GM12878 (cell line): ENCODE measurements around the gene MIPOL1. TPM values are rescaled to one million over a fixed set of nuclear protein-coding genes. Genes with fewer than 3 reads are reported as not detected.

Experiments used
- ATAC-seq: fragments of 200-7000 bp; cut with Tn5 transposase; 3 replicates; pipeline ENCODE4 v1.9.1; 2020; ENCODE audit warnings: mild to moderate bottlenecking, moderate library complexity
- BruUV-seq: library from RNA; stranded (reverse); fragments of 400-500 nt; replicated peaks from 2 replicates; lab custom pipeline; 2021; lab: Mats Ljungman, UMichigan
- CTCF ChIA-PET: fragments of 300-600 bp; sonication (Branson Sonifier 250); formaldehyde crosslinking; extraction: SDS; loops from one replicate; lab custom pipeline; 2021; ENCODE audit warnings: inconsistent platforms; lab: Yijun Ruan, JAX
- POLR2A ChIA-PET: fragments of 350-600 bp; formaldehyde crosslinking; extraction: SDS; loops from one replicate; lab custom pipeline; 2021; ENCODE audit warnings: inconsistent platforms; lab: Charles Lee
- RAD21 ChIA-PET: fragments of 300-600 bp; sonication (Branson Sonifier 250); formaldehyde crosslinking; loops from one replicate; lab custom pipeline; 2023; ENCODE audit warnings: antibody characterized with exemption; ENCODE audit not compliant: unreplicated experiment; lab: Charles Lee
- SMC1A ChIA-PET: fragments of 300-600 bp; sonication (Branson Sonifier 250); formaldehyde crosslinking; loops from one replicate; lab custom pipeline; 2023; ENCODE audit not compliant: unreplicated experiment, uncharacterized antibody; lab: Charles Lee
- DNase-seq: peaks from one replicate; pipeline ENCODE4 v3.0.0-alpha.2; 2011; ENCODE audit warnings: low read depth, low spot score
- FAIRE-seq: peaks from 3 replicates; lab custom pipeline; 2011; peaks lifted over from hg19 to GRCh38; lab: Jason Lieb, UNC
- H2AFZ ChIP-seq: 2 replicates; pipeline ENCODE4 v1.6.0; 2011; ENCODE audit warnings: low read depth, low read length, control low read depth; ENCODE audit not compliant: control insufficient read depth
- H3K27ac ChIP-seq: 2 replicates; pipeline ENCODE4 v1.5.1; 2011; ENCODE audit warnings: control low read depth; ENCODE audit not compliant: control insufficient read depth, insufficient read depth
- H3K27me3 ChIP-seq, 2 experiments: replicated peaks in 1 of 2; 2 replicates each; pipeline versions ENCODE4 v1.6.0 to v1.6.1; 2011; ENCODE audit warnings: low read length in 1 of 2; ENCODE audit not compliant: control insufficient read depth in 2 of 2, insufficient read depth in 2 of 2
- H3K36me3 ChIP-seq, 2 experiments: 2 replicates each; pipeline ENCODE4 v1.5.1; 2011; ENCODE audit warnings: low read length in 1 of 2; ENCODE audit not compliant: control insufficient read depth in 2 of 2, insufficient read depth in 2 of 2
- H3K4me1 ChIP-seq: 2 replicates; pipeline ENCODE4 v1.6.1; 2011; ENCODE audit warnings: mild to moderate bottlenecking, low read length, moderate library complexity, mixed read lengths; ENCODE audit not compliant: control insufficient read depth, insufficient read depth
- H3K4me2 ChIP-seq: 2 replicates; pipeline ENCODE4 v1.6.0; 2011; ENCODE audit warnings: control low read depth; ENCODE audit not compliant: control insufficient read depth, insufficient read depth
- H3K4me3 ChIP-seq: fragments of 200-600 bp; sonication (generic); 2 replicates; pipeline ENCODE4 v1.5.1; 2016
- H3K79me2 ChIP-seq: 2 replicates; pipeline ENCODE4 v1.6.0; 2011; ENCODE audit warnings: low read length; ENCODE audit not compliant: control insufficient read depth, insufficient read depth
- H3K9ac ChIP-seq: 2 replicates; pipeline ENCODE4 v1.8.0; 2011; ENCODE audit warnings: low read length, control low read depth, mixed read lengths; ENCODE audit not compliant: control insufficient read depth, insufficient read depth
- H3K9me3 ChIP-seq: replicated peaks from 3 replicates; pipeline ENCODE4 v1.5.1; 2011; ENCODE audit warnings: mild to moderate bottlenecking, low read length; ENCODE audit not compliant: control insufficient read depth, insufficient read depth
- H4K20me1 ChIP-seq: 2 replicates; pipeline ENCODE4 v1.6.0; 2011; ENCODE audit not compliant: control insufficient read depth, insufficient read depth
- CTCF ChIP-seq, 3 experiments: IDR thresholded peaks in 2 of 3; conservative IDR thresholded peaks in 1 of 3; 2 replicates each; pipeline ENCODE4 v1.5.1; 2011; ENCODE audit warnings: low read depth in 3 of 3, low read length in 3 of 3, mild to moderate bottlenecking in 3 of 3, control low read depth in 2 of 3, moderate library complexity in 2 of 3, inconsistent platforms in 1 of 3, mixed read lengths in 1 of 3; ENCODE audit not compliant: control insufficient read depth in 2 of 3, insufficient read depth in 1 of 3; ENCODE audit errors: extremely low read depth in 1 of 3
- RAD21 ChIP-seq: IDR thresholded peaks from 2 replicates; pipeline ENCODE4 v1.6.1; 2011; ENCODE audit warnings: mild to moderate bottlenecking, low read depth, low read length, moderate library complexity; ENCODE audit not compliant: insufficient read depth
- RAD51 ChIP-seq: fragments of 450-650 bp; IDR thresholded peaks from 2 replicates; pipeline ENCODE4 v1.6.1; 2016; ENCODE audit warnings: moderate library complexity, mild to moderate bottlenecking, inconsistent platforms
- SMC3 ChIP-seq: IDR thresholded peaks from 2 replicates; pipeline ENCODE4 v1.6.1; 2011; ENCODE audit warnings: low read length, improper control_type of control experiment, borderline replicate concordance
- WGBS: methylation state at CpG from one replicate; pipeline ENCODE4 v1.1.6; 2016; ENCODE audit warnings: low lambda C conversion rate; ENCODE audit not compliant: insufficient replicate concordance, insufficient coverage; ENCODE audit errors: missing lambda C conversion rate; 5-methylcytosine and 5-hydroxymethylcytosine counted together
- in situ Hi-C: fragments of 300-500 bp; cut with MboI; formaldehyde crosslinking; loops from 9 replicates; pipeline ENCODE4 v1.14.3; 2018; ENCODE audit warnings: mixed read lengths
- intact Hi-C: fragments of 100-400 bp; cut with micrococcal nuclease; formaldehyde crosslinking; loops from one replicate; pipeline ENCODE4 v1.14.2; 2022; ENCODE audit not compliant: unreplicated experiment
- polyA plus RNA-seq, 11 experiments: library from polyadenylated mRNA; depleted of rRNA in 4 of 11; unstranded in 6 of 11; stranded (reverse) in 5 of 11; fragments of >200 nt; fragmentation: Nextera tagmentation in 4 of 11; fragmentation: Illumina TruSeq in 1 of 11; extraction: Ambion mirVana in 4 of 11; extraction: Trizol in 1 of 11; gene quantifications; 1 replicate in 1 of 11; 2 replicates in 10 of 11; pipeline versions ENCODE4 v1.2.1 to v1.2.3, GENCODE V29; 2011 to 2016; ENCODE audit warnings: inconsistent platforms in 2 of 11, missing spikeins in 2 of 11, low read depth in 1 of 11
- total RNA-seq, 4 experiments: library from RNA; depleted of rRNA in 3 of 4; stranded (reverse); fragments of >200 nt in 3 of 4; fragmentation: Illumina TruSeq in 1 of 4; extraction: Trizol in 1 of 4; gene quantifications; 2 replicates each; pipeline versions ENCODE4 v1.2.1 to v1.2.3, GENCODE V29; 2013 to 2021

Gene MIPOL1
- total and polyA plus RNA-seq, 10 of the 15 experiments (the other 5 are each of a cell fraction or from before 2014, with no cell fraction given), result 0.06 TPM; not detected in 9

DNA sequence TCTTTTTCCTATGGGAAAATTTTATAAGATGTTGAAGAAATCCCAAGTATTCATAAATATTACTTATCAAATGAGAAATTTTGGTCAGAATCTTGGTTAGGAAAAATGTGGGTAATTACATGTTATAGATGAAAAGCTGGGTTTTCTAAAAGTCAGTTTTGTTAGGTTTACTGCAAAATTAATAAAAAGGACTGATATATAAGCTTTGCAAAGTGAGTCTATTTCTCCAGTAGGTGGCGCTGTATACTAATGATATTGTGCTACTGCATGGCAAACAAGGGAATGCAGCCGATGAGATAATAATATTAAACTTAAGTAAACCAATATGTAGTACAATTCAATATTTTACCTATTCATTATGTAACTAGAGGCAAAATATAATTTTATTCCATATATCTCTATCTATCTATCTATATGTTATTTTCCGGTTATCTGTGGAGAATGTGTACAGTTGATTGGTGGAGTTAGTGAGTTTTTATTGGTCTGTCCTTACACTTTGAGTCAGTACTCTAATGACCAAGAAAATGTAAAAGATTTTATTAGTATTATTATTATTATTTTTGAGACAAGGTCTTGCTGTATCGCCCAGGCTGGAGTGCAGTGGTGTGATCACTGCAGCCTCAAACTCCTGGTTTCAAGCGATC, 32.9 kb downstream of the MIPOL1 start:
- 55% methylated on average over 5 of the region's 5 CpGs for WGBS
- DNase-seq (no peak), ATAC-seq (peak; percentile 71), FAIRE-seq (peak; percentile 31)
- Histone ChIP-seq H3K4me2 (no peak overlapping the region), H3K27ac (no peak overlapping the region), H3K9ac (no peak overlapping the region), H2AFZ (no peak overlapping the region), H3K27me3 (no peaks in the 10 kb centered on the region), H3K4me1 (no peaks in the 10 kb centered on the region), H3K79me2 (no peaks in the 10 kb centered on the region), H3K9me3 (no peaks in the 10 kb centered on the region), H3K36me3 (no peaks in the 10 kb centered on the region), H3K4me3 (no peak overlapping the region), H4K20me1 (no peaks in the 10 kb centered on the region)
- TF ChIP-seq RAD21 (peak; percentile 37; the same call in 1 of the 2 replicates), RAD51 (no peak), SMC3 (0 out of 2 replicates have a peak, but pooled peaks have one; percentile 16), CTCF (IDR thresholded peaks at IDR 0.05 in 2 of 3, conservative IDR thresholded peaks at IDR 0.05 in 1 of 3; ENCODE audit: control insufficient read depth in 2 of 3, extremely low read depth in 1 of 3, insufficient read depth in 1 of 3, low read depth in 3 of 3, low read length in 3 of 3) (peak; percentile 53 to 59 (median 56))
- POLR2A ChIA-PET, result no interaction called here
- BruUV-seq, result no TSS peak
- RAD21 ChIA-PET, result no interaction called here
- SMC1A ChIA-PET, result interaction anchor here (0.6 to 0.8 kb wide), 5 partner anchors 12 to 1636 kb away, joined by 3 to 5 read pairs (median 3); no protein-coding TSS in a partner anchor
- intact Hi-C loops (no loop called here), in situ Hi-C loops (loop anchor here (25.0 kb wide), 1 partner anchor 1782 kb away; no protein-coding TSS in a partner anchor)
- CTCF ChIA-PET, result interaction anchor here (0.6 to 2.9 kb wide), 28 partner anchors 9 to 676 kb away, joined by 3 to 26 read pairs (median 4); no protein-coding TSS in a partner anchor
